Stimulated activated naive B cell treated with anti-CD40 and anti-IgM and Interleukin-4, amounts not matched to agents 10 μg/mL and 1 μg/mL and 100 μg/mL, for 72 hours (primary cell): ENCODE results near the gene CEP112.

Experiments
- ATAC-seq, 2 donors: fragments of 150-1000 bp; cut with Tn5 transposase; replicated peaks; 2 replicates each; pipeline ENCODE4 v1.10.0; 2021; ENCODE audit warnings: moderate library complexity in 1 of 2
- DNase-seq: peaks from one replicate; pipeline ENCODE4 v3.0.0; 2021
- H3K27ac Mint-ChIP-seq: one replicate; pipeline ENCODE4 v1.8.0; 2022; ENCODE audit warnings: mild to moderate bottlenecking, mixed read lengths
- H3K27me3 Mint-ChIP-seq, 2 donors: one replicate each; pipeline ENCODE4 v1.8.0; 2022; ENCODE audit warnings: mixed read lengths in 2 of 2
- H3K36me3 Mint-ChIP-seq, 2 donors: one replicate each; pipeline ENCODE4 v1.8.0; 2022; ENCODE audit warnings: mixed read lengths in 2 of 2, mild to moderate bottlenecking in 1 of 2
- H3K4me1 Mint-ChIP-seq, 2 donors: one replicate each; pipeline ENCODE4 v1.8.0; 2022; ENCODE audit warnings: mixed read lengths in 2 of 2, mild to moderate bottlenecking in 1 of 2
- H3K4me3 Mint-ChIP-seq, 2 donors: one replicate each; pipeline ENCODE4 v1.8.0; 2022; ENCODE audit warnings: mild to moderate bottlenecking in 2 of 2, mixed read lengths in 2 of 2, moderate library complexity in 1 of 2
- H3K9me3 Mint-ChIP-seq, 2 donors: one replicate each; pipeline ENCODE4 v1.8.0; 2022; ENCODE audit warnings: mixed read lengths in 2 of 2, mild to moderate bottlenecking in 1 of 2

The CEP112 gene

DNA sequence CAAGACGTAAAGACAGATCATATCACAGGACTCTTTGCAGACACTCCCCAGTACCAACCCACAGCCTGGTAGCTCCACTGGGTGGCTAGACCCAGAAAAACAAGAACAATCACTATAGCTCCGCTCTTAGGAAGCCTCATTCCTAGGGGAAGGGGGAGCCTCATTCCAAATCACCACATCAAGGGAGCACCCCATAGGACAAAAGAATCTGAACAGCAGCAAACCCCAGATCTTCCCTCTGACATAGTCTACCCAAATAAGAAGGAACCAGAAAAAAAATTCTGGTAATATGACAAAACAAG is 237.8 kb downstream of the CEP112 start:
- Mint-ChIP-seq H3K27ac (no peak overlapping the region), H3K4me1 (no peaks in the 10 kb centered on the region), H3K27me3 (no peaks in the 10 kb centered on the region), H3K36me3 (peaks cover 5 to 13% of the 10 kb centered on the region in 2 donors), H3K9me3 (peaks cover 13 to 15% of the 10 kb centered on the region in 2 donors), H3K4me3 (no peak overlapping the region)
- DNase-seq (no peak), ATAC-seq (no peak)

DNA sequence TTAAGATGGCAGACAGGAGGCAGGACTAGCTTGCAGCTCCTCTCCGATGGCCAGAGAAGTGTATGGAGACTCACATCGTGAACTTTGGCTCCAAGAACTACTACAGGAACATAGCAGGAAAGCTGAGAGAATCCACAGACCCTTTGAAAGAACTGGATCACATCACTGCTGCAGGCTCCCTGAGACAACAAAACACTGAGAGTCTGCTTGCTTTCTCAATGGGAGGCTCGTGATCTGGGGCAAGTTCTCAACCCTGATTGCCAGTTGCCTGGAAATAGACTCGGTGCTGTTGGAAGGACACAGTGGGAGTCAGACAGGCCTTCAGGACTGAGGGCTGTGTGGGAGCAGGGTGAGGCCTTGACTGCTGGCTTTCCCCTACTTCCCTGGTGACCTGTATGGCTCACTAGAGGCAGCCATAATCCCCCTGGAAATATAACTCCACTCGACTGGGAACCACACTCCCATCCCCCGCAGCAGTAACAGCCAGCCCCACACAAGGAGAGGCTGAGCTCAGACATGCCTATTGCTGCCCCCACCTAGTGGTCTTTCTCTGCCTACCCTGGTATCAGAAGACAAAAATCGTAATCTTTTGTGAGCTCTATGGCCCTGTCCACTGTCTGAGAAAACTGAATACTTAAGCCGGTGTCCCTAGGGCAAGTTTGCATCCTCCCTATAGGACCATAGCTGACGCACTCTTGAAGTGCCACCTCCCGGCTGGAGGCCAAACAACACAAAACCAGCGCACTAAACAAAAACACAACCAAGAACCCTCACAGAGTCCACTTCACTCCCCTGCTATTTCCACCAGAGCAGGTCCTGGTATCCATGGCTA is 238.4 kb downstream of the CEP112 start:
- Mint-ChIP-seq H3K27me3 (no peaks in the 10 kb centered on the region), H3K9me3 (peaks cover 12 to 15% of the 10 kb centered on the region in 2 donors), H3K4me1 (no peaks in the 10 kb centered on the region), H3K4me3 (no peak overlapping the region), H3K36me3 (peaks cover 2 to 8% of the 10 kb centered on the region in 2 donors), H3K27ac (no peak overlapping the region)
- ATAC-seq (no peak), DNase-seq (no peak)

DNA sequence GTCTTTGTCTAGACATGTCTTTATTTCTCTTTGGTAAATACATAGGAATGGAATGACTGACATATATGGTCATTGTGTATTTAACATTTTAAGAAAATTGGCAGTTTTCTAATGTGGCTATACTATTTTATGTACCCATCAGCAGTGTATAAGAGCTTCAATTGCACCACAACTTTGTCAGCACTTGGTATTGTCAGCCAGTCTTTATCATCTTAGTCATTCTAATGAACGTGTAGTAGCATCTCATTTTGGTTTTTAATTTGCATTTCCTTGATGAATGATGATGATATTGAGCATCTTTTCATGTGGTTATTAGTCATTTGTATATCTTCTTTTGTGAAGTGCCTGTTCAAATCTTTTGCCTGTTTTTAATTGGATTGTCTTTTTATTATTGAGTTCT is 239.3 kb downstream of the CEP112 start:
- H3K9me3 Mint-ChIP-seq, result peaks cover 10 to 15% of the 10 kb centered on the region in 2 donors
- no peak overlapping the region for H3K4me3 Mint-ChIP-seq
- peaks cover 2 to 4% of the 10 kb centered on the region in 2 donors for H3K36me3 Mint-ChIP-seq
- H3K27ac Mint-ChIP-seq, result no peak overlapping the region
- no peaks in the 10 kb centered on the region for H3K27me3 Mint-ChIP-seq
- DNase-seq (no peak), ATAC-seq (no peak)
- H3K4me1 Mint-ChIP-seq, result no peaks in the 10 kb centered on the region

DNA sequence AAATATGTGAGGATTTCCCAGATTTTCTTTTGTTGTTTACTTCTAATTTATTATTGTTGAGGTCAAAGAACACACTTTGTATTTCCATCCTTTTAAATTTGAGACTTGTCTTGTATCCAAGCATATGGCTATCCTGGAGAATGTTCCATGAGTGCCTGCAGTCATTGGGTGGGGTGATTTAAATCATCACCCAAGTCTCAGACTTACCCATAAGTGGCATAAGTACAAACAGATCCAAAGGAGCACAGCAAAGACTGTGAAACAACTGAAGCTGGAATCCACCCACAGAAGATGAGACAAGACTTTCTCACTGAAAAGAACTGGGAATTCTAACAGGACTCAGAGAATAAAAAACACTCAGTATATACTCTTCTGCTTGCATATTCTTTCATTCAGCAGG is 239.9 kb downstream of the CEP112 start:
- Mint-ChIP-seq H3K36me3 (peaks cover 2 to 4% of the 10 kb centered on the region in 2 donors), H3K4me3 (no peak overlapping the region), H3K9me3 (peaks cover 10 to 15% of the 10 kb centered on the region in 2 donors), H3K27ac (no peak overlapping the region), H3K27me3 (no peaks in the 10 kb centered on the region), H3K4me1 (no peaks in the 10 kb centered on the region)
- DNase-seq (no peak), ATAC-seq (no peak)

DNA sequence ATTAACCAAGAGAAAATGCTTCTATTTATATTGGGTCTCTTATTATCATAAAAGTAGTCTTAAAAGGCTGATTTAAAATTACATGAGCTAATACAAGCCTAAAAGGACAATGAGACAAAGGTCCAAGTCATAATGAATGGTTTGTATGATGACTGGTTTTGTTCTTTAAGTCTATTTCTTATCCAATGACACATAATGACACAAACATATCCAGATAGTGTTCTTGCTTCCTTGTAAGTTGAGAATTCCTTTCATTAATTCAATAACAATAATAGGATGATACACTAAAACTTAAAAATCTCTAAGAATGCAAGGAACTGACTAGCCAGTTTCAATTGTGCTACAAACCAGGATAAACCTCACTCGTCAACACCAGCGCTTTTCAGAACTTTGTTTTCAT is 244.1 kb downstream of the CEP112 start:
- Mint-ChIP-seq H3K27me3 (no peaks in the 10 kb centered on the region), H3K36me3 (peaks cover 0 to 2% of the 10 kb centered on the region in 2 donors), H3K9me3 (peaks cover 2% of the 10 kb centered on the region in 2 donors), H3K4me1 (no peaks in the 10 kb centered on the region), H3K4me3 (no peak overlapping the region), H3K27ac (no peak overlapping the region)
- no peak for ATAC-seq
- DNase-seq, result no peak

DNA sequence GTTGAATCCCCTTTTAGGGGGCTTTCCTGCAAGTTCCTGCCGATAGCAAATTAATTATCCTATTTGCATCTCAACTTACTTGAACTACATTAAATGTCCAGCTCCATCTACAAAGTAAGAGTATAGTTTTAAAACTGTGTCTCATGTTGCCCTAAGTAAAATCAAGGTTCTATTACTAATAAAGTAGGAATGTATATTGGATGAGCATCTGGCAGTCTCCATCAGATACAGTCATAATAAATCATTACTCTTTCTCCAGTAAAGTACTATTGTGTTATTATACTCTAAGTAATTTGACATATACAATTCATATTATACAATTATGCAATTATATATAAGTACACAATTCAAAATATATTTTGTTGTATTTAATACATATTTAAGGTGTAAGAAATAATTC is 249.3 kb downstream of the CEP112 start:
- H3K27me3 Mint-ChIP-seq, result no peaks in the 10 kb centered on the region
- no peak overlapping the region for H3K27ac Mint-ChIP-seq
- no peaks in the 10 kb centered on the region for H3K9me3 Mint-ChIP-seq
- no peak overlapping the region for H3K4me3 Mint-ChIP-seq
- H3K4me1 Mint-ChIP-seq, result no peaks in the 10 kb centered on the region
- H3K36me3 Mint-ChIP-seq, result no peaks in the 10 kb centered on the region
- DNase-seq (no peak), ATAC-seq (no peak)

DNA sequence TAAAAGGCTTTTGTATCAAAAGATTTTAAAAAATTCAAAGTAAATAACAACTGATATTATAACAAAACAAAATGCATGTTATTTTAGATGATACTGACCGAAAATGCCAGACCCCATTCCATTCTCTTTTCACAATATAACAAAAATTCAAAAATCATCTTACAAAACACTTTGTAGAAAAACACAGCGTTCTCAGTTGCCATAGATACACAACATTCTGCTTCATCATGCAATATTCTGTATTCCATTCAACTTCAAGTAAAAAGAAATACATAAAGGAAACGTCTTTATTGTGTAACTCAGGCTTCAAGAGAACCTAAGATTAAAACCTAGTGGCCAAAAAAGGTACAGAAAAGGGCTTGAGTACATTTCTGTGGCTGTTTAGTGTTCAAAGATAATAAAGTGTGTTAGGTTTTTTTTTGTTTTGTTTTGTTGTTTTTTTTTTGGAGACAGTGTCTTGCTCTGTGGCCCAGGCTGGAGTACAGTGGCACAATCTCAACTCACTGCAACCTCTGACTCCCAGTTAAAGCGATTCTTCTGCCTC is 250.5 kb downstream of the CEP112 start:
- no peaks in the 10 kb centered on the region for H3K9me3 Mint-ChIP-seq
- ATAC-seq (no peak), DNase-seq (no peak)
- no peaks in the 10 kb centered on the region for H3K4me1 Mint-ChIP-seq
- no peaks in the 10 kb centered on the region for H3K27me3 Mint-ChIP-seq
- H3K36me3 Mint-ChIP-seq, result no peaks in the 10 kb centered on the region
- H3K4me3 Mint-ChIP-seq, result no peak overlapping the region
- H3K27ac Mint-ChIP-seq, result no peak overlapping the region

DNA sequence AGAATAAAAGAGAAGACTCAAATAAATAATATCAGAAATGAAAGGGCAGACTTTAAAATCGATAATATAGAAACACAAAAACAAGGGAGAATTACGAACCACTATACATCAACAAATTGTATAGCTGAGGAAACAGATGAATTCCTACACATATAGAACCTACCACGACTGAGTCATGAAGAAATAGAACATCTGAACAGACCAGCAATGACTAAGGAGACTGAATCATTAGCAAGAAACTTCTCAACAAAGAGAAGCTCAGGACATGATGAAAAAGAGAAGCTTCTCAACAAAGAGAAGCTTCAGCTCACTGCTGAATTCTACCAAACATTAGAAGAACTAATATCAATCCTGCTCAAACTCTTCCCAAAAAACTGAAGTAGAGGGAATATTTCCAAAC is 255.9 kb downstream of the CEP112 start:
- no peak overlapping the region for H3K27ac Mint-ChIP-seq
- H3K36me3 Mint-ChIP-seq, result peaks cover 3 to 12% of the 10 kb centered on the region in 2 donors
- peaks cover 9 to 24% of the 10 kb centered on the region in 2 donors for H3K9me3 Mint-ChIP-seq
- H3K4me3 Mint-ChIP-seq, result no peak overlapping the region
- DNase-seq (no peak), ATAC-seq (no peak)
- no peaks in the 10 kb centered on the region for H3K27me3 Mint-ChIP-seq
- H3K4me1 Mint-ChIP-seq, result peaks cover 4 to 8% of the 10 kb centered on the region in 2 donors

DNA sequence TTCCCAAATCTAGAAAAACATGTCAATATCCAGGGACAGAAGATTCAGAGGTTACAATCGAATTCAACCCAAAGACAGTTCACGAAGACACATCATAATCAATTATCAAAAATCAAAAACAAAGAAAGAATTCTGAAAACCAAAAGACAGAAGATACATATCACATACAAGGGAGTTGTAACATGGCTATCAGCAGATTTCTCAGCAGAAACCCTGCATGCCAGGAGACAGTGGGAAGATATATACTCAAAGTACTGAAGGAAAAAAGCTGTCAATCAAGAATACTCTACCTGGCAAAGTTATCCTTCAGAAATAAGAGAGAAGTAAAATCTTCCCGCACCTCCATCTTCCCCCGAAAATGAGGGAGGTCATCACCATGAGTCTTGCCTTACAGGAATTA is 258.6 kb downstream of the CEP112 start:
- peaks cover 9 to 24% of the 10 kb centered on the region in 2 donors for H3K9me3 Mint-ChIP-seq
- H3K27me3 Mint-ChIP-seq, result no peaks in the 10 kb centered on the region
- H3K27ac Mint-ChIP-seq, result no peak overlapping the region
- peaks cover 4 to 8% of the 10 kb centered on the region in 2 donors for H3K4me1 Mint-ChIP-seq
- H3K36me3 Mint-ChIP-seq, result peaks cover 3 to 12% of the 10 kb centered on the region in 2 donors
- DNase-seq (no peak), ATAC-seq (no peak)
- no peak overlapping the region for H3K4me3 Mint-ChIP-seq

DNA sequence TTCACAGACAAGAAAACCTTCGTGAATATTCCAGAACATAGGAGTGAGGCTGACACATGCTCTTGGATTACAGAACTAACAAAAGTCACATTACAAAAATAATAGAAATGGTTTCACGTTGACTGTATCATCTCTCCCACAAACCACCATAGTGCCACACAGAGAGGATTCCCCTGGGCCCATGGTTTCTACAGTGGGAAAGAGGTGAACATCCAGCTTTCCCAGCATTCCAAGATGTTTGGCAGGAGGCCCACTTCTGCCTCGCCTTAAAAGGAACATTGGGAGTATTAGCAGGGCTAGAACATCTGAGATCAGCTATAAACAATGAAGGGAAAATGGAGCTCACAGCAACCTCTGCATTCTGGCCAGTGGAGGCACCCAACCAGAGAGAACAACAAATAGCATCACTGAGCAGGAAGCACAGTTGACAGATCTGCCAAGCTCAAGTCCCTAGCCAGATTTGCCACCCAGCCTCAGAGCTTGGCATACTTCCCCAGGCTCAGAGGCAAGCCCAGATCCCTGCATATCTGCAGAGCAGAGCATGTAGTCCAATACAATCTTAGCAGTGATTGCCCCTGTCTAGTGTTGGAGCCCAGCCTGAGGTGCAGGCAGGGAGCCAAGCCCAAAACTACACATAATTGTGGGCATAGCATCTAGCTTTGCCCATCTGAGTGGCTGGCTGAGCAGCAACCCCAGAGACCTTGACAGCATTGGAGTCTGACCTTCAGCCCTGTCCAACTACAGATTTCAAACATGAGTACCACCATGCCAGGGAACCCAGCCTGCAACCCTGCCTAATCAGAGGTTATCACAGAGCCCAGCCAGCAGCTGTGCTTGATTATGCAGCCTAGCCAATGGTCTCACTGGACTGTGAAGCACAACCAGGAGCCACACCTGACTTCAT is 260.4 kb downstream of the CEP112 start:
- H3K27ac Mint-ChIP-seq, result no peak overlapping the region
- no peak for DNase-seq
- H3K4me1 Mint-ChIP-seq, result peaks cover 4 to 8% of the 10 kb centered on the region in 2 donors
- H3K27me3 Mint-ChIP-seq, result no peaks in the 10 kb centered on the region
- ATAC-seq, result peak in 1 of 2 donors; percentile 78
- peaks cover 9 to 18% of the 10 kb centered on the region in 2 donors for H3K36me3 Mint-ChIP-seq
- H3K4me3 Mint-ChIP-seq, result no peak overlapping the region
- H3K9me3 Mint-ChIP-seq, result peaks cover 9 to 24% of the 10 kb centered on the region in 2 donors

DNA sequence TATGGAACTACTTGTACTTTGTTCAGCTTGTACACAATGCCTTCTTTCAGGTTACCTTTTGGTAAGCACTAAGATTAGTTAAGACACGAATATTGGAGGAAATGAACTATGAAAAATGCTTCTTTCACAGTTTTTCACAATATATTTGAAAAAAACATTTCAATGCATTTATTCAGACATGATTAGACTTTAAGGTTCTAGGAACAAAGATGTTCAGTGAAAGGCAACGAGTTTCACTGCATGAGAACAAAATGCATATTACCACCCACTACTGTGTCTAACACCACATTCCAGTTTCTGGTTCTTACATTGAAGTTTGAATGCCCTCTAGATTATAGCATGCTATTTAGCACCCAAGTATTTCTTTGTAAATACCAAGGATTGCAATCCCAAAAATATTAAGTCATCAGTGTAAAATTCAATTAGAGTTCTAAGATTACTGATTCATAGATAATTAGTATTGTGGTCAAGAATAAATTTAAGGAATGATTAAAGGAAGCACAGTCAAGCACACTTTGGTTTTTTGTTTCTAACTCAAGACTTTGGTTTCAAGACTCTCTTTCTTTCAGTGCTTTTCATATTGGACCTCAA is 261.7 kb downstream of the CEP112 start:
- DNase-seq, result no peak
- Mint-ChIP-seq H3K27me3 (no peaks in the 10 kb centered on the region), H3K27ac (no peak overlapping the region), H3K36me3 (peaks cover 9 to 26% of the 10 kb centered on the region in 2 donors), H3K4me1 (peaks cover 4 to 8% of the 10 kb centered on the region in 2 donors), H3K9me3 (peaks cover 9 to 23% of the 10 kb centered on the region in 2 donors), H3K4me3 (no peak overlapping the region)
- no peak for ATAC-seq

DNA sequence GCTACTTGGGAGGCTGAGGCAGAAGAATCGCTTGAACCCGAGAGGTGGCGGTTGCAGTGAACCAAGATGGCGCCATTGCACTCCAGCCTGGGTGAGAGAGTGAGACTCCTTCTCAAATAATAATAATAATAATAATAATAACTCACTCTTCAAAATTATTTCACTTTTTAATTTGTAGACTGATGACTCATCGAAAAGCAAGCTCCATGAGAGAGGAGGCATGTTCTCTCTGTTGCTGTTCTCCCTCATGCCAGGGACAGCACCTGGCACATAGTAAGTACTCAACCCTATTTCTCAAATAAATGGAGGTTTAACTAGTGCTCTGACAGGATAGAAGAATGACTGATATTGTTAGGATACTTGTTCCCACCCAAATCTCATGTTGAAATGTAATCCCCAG is 265.3 kb downstream of the CEP112 start:
- ATAC-seq (no peak), DNase-seq (no peak)
- Mint-ChIP-seq H3K27ac (no peak overlapping the region), H3K36me3 (peaks cover 8 to 15% of the 10 kb centered on the region in 2 donors), H3K9me3 (peaks cover 0 to 5% of the 10 kb centered on the region in 2 donors), H3K4me1 (peaks cover 4 to 6% of the 10 kb centered on the region in 2 donors), H3K27me3 (peaks cover 0 to 6% of the 10 kb centered on the region in 2 donors), H3K4me3 (no peak overlapping the region)

DNA sequence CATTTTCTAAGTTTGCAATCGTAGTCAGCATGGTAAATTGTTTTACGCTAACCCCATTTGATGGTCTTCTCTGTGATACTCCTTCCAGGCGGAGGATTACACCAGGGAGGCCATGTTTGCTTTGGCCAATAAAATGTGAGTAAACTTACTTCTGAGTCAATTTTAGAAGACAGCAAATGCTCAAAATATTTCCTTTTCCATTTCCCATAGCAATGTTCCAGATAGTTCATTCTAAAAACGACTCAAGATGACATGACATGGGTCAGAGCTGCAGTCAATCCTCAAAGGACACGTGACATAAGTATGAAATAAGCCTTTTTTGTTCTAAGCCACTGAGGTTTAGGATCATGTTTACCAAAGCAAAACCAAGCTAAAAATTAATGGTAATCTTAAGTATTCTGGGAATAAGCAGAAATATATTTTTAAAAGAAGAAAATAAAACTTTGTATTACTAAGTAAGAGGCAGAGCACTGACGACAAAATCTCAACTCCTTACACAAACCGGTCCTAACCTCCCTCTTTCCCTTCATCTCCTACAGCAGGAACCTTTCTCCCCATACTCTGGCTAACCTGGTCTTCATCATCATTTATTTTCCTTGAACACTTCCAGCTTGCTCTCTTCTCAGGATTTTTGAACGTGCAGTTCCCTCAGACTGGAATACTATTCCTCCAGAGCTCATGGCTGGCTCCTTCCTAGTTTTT is 266.2 kb downstream of the CEP112 start:
- Mint-ChIP-seq H3K4me1 (no peaks in the 10 kb centered on the region), H3K4me3 (no peak overlapping the region), H3K9me3 (peaks cover 0 to 3% of the 10 kb centered on the region in 2 donors), H3K36me3 (peaks cover 8 to 15% of the 10 kb centered on the region in 2 donors), H3K27ac (no peak overlapping the region), H3K27me3 (peaks cover 0 to 6% of the 10 kb centered on the region in 2 donors)
- DNase-seq (no peak), ATAC-seq (no peak)

DNA sequence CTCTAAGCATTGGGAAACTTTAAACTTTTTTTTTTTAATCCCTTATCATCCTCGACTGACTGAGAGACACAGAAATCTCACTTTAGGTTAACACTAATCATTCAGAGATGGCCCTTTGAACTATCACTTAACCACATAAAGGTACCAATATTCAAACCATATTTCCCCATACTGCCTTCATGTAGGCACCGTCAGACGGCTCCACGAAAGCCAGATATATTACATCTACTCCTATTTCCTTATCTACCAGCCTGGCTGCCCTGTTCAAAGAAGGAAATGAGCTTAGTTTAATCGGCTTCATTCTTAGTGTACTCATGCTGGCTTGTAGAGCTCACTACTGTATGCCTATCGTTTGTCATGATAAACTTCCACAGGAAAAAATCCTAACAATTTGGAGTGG is 270.9 kb downstream of the CEP112 start:
- Mint-ChIP-seq H3K36me3 (peaks cover 2 to 6% of the 10 kb centered on the region in 2 donors), H3K9me3 (peaks cover 0 to 3% of the 10 kb centered on the region in 2 donors), H3K27ac (no peak overlapping the region), H3K27me3 (peaks cover 0 to 6% of the 10 kb centered on the region in 2 donors), H3K4me3 (no peak overlapping the region), H3K4me1 (no peaks in the 10 kb centered on the region)
- no peak for DNase-seq
- ATAC-seq, result no peak
